ENCODE data around the gene OTOA.
A peak's percentile ranks its signal among the peaks of the same experiment; 100 is the strongest.
"Not testable (repeated sequence)": the region's sequence is repeated elsewhere in the genome, so short reads cannot be mapped to it uniquely, and the experiment has no call there.

The OTOA gene

DNA sequence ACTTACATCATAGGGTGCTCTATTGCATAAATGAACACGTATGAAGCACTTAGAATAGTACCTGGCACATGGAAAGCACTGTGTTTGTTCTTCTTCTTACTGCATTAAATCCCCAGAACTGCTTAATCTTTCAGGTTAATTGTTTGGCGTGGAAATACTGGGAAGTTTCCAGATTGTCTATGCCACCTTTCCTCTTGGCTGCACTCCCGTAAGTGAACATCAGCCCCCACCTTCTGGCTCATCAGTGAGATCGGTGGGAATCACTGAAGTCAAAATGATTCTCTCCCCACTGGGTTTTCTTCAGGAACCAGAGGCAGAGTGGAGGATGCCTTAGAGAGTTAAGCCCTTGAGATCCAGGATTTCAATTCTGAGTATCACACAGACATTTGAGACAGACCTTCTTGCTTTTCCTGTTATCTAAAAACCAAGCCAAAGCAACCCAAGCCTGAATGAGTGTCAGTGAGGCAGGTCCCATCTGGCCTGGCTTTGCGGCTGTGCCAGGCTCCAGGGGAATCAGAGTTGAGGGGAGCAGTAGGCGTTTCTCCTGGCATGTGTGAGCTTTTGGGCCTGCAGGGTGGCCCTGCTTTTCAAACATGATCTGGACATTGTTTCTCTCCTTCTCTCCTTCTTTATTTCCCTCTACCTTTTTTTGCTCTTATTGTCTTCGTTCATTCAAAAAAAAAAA lies 59.1 kb downstream of the OTOA start:
- DNase-seq (ENCODE audit: low read depth): no peak

DNA sequence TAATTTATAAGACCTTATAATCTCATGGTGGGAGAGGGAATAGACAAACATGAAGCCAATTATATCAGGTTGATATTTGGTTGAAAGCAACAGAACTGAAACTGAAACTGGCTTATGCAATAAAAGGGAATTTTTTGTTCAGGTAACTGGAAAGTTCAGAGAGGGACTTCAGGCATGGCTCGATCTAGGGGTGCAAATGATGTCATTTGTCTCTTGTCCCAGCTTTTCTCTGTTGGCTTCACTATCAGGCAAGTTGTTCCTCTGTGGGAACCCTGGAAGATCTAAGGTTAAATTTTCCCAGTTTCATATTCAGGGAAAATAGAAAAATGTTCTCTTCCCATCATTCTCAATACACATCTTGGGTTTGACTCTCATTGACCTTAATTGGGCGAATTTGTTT lies 59.8 kb downstream of the OTOA start:
- DNase-seq (ENCODE audit: low read depth): no peak

DNA sequence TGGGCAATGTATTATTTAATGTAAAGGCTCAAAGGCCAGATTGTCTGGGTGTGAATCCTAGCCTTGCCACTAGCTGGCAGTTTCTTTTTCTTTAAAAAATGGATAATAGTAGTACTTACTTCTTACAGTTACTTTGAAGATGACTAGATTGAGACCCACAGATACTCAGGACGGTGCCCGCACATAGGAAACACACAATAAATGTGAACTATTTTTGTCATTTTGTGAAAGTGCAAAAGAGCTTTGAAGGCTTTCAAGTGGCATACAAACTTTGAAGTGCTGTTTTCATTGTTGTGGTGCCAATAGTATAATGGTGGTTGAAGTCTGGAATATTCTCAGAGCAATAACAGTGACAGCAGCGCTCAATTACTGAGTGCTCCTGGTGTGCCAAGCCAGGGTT lies 63.6 kb downstream of the OTOA start:
- DNase-seq (ENCODE audit: low read depth): no peak

- DNase-seq (ENCODE audit: low read depth): not testable (repeated sequence)
These were observed 67.5 kb downstream of the OTOA start for GRCh38 chr16:21731233-21731632.

DNA sequence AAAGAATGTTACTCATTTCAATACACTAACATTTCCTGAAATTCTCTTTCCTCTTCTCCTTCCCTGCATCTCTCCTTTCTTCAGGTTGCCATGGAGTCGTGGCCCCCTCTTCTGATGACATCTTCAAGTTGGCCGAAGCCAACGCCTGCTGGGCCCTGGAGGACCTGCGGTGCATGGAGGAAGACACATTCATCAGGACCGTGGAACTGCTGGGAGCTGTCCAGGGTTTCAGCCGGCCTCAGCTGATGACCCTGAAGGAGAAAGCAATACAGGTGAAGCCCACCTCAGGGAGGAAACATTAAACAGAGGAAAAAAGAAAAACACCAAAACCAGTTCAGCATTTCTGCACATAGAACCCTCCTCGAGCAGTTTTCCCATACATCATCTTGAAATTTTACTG lies 76.9 kb downstream of the OTOA start:
- not testable (repeated sequence) for DNase-seq (ENCODE audit: low read depth)

DNA sequence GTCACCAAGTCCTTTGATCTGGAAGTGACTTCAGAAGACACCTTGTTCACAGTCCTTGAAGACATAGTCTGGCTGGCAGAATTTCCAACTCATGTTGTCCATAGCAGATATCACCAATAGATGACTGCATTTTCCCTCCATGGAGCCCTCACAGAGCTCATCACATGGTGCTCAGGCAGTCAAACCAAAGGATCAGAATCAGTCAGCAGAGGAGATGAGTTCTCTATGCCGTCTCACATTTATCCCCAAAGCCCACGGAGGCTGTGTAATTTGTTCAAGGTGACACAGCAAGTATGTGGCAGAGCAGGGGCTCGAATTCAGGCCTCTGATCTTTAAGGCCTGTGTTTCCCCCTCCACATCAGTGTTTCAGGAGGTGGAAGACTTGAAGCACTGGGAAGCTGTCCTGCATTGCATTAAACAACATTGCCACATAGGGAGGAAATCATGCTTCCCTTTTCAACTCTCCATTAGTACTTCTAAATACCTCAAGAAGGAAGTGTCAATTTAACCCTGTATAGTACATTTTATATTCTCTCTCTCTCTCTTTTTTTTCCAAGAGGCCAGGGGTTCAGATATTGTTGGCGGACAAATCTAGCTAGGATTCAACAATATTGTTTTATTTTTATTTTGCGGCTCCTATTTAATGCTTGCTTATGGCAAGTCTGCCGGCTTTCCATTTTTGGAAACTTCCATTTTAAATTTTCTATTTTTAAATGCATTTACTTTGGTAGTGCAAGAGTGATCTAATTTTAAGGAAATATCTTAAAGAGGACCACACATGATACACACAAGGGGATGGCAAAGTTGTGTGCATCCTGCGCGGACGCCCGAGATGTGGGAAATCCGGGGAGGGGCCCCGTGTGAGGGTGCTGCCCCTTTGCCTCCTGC lies 92.7 kb downstream of the OTOA start:
- DNase-seq (ENCODE audit: low read depth): not testable (repeated sequence)

DNA sequence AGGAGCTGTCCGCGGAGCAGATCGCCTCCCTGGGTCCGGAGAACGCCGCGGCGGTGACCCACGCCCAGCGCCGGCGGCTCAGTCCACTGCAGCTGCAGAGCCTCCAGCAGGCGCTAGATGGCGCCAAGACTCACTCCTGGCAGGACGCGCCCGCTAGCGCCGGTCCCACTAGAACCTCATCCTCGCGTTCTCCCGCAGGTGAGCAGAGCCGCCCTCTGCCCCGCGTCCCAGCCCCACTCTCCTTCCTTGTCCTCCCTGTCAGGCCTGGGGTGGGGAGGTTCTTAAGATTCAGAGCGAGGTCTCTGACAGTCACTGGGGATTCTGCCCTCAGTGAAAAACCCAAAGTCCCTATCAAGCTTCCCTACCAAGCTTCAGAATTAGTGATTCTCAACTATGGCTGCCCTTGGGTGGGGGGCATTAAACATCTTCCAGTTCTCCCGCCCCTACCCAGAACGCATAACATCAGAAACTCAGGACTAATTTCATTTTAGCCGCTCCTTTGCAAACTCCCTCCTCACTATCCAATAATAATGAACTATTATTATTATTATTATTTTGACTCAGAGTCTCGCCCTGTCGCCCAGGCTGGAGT lies 93.4 kb downstream of the OTOA start:
- not testable (repeated sequence) for DNase-seq (ENCODE audit: low read depth)

DNA sequence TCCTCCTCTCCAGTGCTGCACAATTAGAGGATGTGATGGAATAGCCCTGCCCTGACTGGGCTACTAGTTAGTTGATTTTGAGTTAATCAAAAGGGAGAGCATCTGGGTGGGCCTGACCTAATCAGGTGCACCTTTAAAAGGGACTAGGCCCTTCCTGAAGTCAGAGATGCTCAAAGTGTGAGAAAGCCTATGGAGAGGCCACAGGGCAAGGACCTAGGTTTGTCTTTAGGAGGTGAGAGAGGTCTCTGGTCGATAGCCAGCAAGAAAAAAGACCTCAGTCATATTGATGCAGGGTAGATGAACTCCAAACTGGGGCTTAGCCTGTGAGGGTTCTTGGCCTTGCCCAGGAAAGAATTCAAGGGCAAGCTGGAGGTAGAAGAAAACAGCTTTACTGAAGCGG lies 104.5 kb downstream of the OTOA start:
- not testable (repeated sequence) for DNase-seq (ENCODE audit: low read depth)

- not testable (repeated sequence) for DNase-seq (ENCODE audit: low read depth)
These were observed 105.0 kb downstream of the OTOA start for GRCh38 chr16:21768810-21769209.

- DNase-seq (ENCODE audit: low read depth): peak; percentile 65
These were observed 105.5 kb downstream of the OTOA start for GRCh38 chr16:21769284-21769683.

DNA sequence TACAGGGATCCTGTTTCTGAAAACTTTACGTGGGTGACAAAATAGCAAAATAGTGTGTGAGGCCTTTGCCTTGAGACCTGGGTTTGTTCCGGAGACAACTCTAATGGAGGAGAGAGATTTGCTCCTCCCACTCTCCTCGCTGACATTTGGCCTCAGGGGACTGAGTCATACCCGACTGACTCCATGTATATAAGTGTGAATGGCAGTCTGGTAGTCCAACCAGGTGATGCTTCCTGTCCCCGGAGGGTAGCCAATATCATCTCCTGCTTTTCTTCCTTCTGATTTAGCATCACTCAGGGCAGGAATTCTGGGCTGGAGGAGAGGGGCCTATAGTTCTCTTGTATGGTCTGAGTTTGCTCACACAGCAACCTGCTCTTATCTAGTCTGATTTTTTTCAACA lies 106.8 kb downstream of the OTOA start:
- DNase-seq (ENCODE audit: low read depth): not testable (repeated sequence)

DNA sequence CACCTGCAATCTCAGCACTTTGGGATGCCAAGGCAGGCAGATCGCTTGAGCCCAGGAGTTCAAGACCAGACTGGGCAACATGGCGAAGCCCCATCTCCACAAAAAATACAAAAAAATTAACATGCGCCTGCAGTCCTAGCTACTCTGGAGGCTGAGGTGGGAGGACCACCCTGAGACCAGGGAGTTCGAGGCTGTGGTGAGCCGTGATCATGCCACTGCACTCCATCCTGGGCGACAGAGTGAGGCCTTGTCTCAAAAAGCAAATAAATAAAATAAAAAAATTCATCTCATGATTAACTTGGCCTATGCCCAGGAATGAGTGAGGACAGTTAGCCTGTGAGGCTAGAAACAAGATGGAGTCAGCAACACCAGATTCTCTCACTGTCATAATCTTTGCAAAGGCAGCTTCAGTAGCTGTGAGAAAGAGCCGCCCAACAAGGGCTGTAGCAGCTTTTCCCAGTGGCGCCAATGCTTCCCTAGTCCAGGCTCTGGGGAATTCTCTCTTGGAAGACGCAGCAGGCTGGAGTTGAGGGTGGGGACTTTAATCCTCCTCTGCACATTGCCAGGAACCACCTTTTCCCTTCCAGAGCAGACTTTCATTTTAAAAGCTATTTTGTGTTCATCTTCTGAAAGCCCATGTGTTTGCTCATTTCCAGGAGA lies 108.9 kb downstream of the OTOA start:
- not testable (repeated sequence) for DNase-seq (ENCODE audit: low read depth)

- not testable (repeated sequence) for DNase-seq (ENCODE audit: low read depth)
These were observed 109.4 kb downstream of the OTOA start for GRCh38 chr16:21773207-21773553.

- not testable (repeated sequence) for DNase-seq (ENCODE audit: low read depth)
These were observed 116.8 kb downstream of the OTOA start for GRCh38 chr16:21780525-21780924.

- DNase-seq (ENCODE audit: low read depth): not testable (repeated sequence)
These were observed 126.7 kb downstream of the OTOA start for GRCh38 chr16:21790506-21790905.

DNA sequence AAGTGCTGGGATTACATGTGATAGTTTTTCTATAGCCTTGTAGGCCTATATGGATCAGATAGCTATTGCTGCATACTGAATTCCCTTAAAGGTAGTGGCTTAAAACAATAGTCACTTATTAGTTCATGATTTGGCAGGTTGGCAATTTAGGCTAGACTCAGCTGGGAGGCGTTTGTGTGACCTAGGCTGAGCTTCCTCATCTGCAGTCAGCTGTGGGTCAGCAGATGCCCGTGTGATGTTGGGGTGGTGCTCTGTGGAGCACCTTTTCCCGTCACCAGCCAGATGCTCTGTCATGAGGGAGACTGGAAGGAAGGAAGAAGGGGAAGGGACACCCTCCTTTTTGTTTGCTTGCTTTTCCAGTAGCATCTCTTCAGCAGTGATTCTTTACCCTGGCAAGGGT lies 129.5 kb downstream of the OTOA start:
- DNase-seq (ENCODE audit: low read depth): not testable (repeated sequence)

GRCh38 chr16:21798601-21799000 lies 134.8 kb downstream of the OTOA start:
- not testable (repeated sequence) for DNase-seq (ENCODE audit: low read depth)

DNA sequence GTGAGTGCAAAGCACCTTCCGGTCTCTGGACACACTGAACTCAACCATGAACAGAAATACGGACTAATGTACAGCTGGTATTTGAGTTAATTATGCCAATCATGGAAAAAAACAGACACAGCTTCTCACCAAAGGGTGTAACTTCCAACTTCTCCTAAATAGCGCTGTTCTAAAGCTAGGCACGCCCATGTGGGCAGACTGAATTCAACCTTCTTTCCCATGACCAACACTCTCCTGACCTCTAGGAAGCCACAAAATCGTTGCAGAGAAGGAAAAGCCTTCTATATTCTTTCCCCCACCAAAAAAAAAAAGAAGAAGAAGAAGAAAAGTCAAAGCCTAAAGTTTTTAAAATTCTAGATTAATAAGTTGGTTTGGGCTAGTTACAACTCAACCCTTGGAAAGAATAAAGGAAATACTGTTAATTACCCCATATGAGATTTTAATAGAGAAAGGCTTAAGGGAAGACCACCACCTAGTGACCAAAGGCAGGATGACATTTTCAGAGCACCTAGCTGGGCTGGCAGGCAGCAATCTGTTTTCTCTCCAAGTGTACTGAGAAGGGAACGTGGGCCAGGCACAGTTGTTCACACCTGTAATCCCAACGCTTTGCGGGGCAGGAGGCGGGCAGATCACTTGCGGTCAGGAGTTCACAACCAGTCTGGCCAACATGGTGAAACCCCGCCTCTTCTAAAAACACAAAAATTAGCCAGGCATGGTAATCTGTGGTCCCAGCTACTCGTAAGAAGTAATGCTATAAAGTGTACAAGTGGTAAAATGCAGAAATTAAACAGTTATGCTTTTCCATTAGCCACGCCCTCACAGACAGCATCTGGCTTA lies 138.0 kb downstream of the OTOA start:
- peak; percentile 54 for DNase-seq (ENCODE audit: low read depth)

DNA sequence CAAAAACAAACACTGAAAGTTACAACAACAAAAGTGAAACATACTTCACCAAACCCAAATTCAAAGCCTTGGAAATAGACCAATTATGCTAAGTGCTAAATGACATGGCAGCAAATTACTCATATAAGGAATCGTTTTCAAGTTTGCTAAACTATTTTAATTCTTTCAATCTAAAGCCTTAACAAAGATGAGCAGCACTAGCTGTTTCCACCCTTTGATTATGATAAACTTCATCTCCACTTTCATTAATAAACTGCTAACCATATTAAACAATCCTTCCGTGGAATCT lies 138.6 kb downstream of the OTOA start:
- DNase-seq (ENCODE audit: low read depth): not testable (repeated sequence)
